Colonic mucosa (tissue), 4 donors: ENCODE data around the gene TEX14. TPM values are rescaled to one million over a fixed set of nuclear protein-coding genes. Genes with fewer than 3 reads are reported as not detected.
A peak's percentile ranks its signal among the peaks of the same experiment; 100 is the strongest.

ENCODE experiments used
- DNase-seq: peaks from one replicate; pipeline ENCODE4 v3.0.0-alpha.2; 2020
- H3K27ac ChIP-seq: fragments of 200-600 bp; one replicate; pipeline ENCODE4 v1.8.0; 2021
- H3K27me3 ChIP-seq: fragments of 200-600 bp; one replicate; pipeline ENCODE4 v1.8.0; 2021
- H3K36me3 ChIP-seq: fragments of 200-600 bp; one replicate; pipeline ENCODE4 v1.8.0; 2021
- H3K4me1 ChIP-seq: fragments of 200-600 bp; one replicate; pipeline ENCODE4 v1.8.0; 2021; ENCODE audit warnings: mild to moderate bottlenecking
- H3K4me3 ChIP-seq: fragments of 200-600 bp; one replicate; pipeline ENCODE4 v1.8.0; 2021
- H3K9ac ChIP-seq, 2 donors: one replicate each; pipeline ENCODE4 v1.7.0; 2013; ENCODE audit warnings: control low read depth in 2 of 2, low read depth in 2 of 2, low read length in 2 of 2
- H3K9me3 ChIP-seq: fragments of 200-600 bp; one replicate; pipeline ENCODE4 v1.8.0; 2021
- CTCF ChIP-seq: fragments of 200-600 bp; IDR thresholded peaks from one replicate; pipeline ENCODE4 v1.8.0; 2022; ENCODE audit warnings: antibody characterized with exemption, mild to moderate bottlenecking
- intact Hi-C: fragments of 100-400 bp; cut with DNase I; formaldehyde crosslinking; loops from one replicate; pipeline ENCODE4 v1.14.1; 2022
- total RNA-seq, 2 donors: library from RNA; stranded (reverse); fragmentation: NEBNext Ultra II Directional in 1 of 2; extraction: Animal tissue kit (Norgen Biotek cat#: 25700) in 1 of 2; gene quantifications; one replicate each; pipeline ENCODE4 v1.2.1, GENCODE V29; 2021
- donor health status: healthy.
- donor health status: DM: no; HTN: no; CAD: no.
- donor health status: DM: no; HTN: no; CAD: no.

The TEX14 gene
- total RNA-seq, 2 donors from 2014 or later = 0.10 TPM; not detected in 1

GRCh38 chr17:58531122-58531521 lies 160.7 kb downstream of the TEX14 start:
- intact Hi-C loops = no loop called here
- Histone ChIP-seq H3K27ac (no peak overlapping the region), H3K36me3 (no peaks in the 10 kb centered on the region), H3K9me3 (no peaks in the 10 kb centered on the region), H3K27me3 (no peaks in the 10 kb centered on the region), H3K4me3 (peak overlapping the region; percentile 40), H3K9ac (peak overlapping the region in 1 of 2 donors; percentile 68), H3K4me1 (no peaks in the 10 kb centered on the region)
- no peak for DNase-seq
- TF ChIP-seq CTCF = no peak

- H3K27ac ChIP-seq = no peak overlapping the region
- no peaks in the 10 kb centered on the region for H3K9me3 ChIP-seq
- H3K4me3 ChIP-seq = no peak overlapping the region
- no peak overlapping the region for H3K9ac ChIP-seq
- H3K27me3 ChIP-seq = no peaks in the 10 kb centered on the region
- no peaks in the 10 kb centered on the region for H3K36me3 ChIP-seq
- no peak for TF ChIP-seq CTCF
- DNase-seq = no peak
- H3K4me1 ChIP-seq = no peaks in the 10 kb centered on the region
- intact Hi-C loops = no loop called here
These were observed 161.2 kb downstream of the TEX14 start for GRCh38 chr17:58530655-58531054.

GRCh38 chr17:58529275-58529674 lies 162.6 kb downstream of the TEX14 start:
- no peaks in the 10 kb centered on the region for H3K4me1 ChIP-seq
- TF ChIP-seq CTCF = no peak
- H3K9ac ChIP-seq = no peak overlapping the region
- H3K36me3 ChIP-seq = no peaks in the 10 kb centered on the region
- intact Hi-C loops = loop anchor here (10.0 kb wide), 2 partner anchors 106 to 166 kb away; partner anchors contain the start of genes RAD51C and TEX14
- no peak overlapping the region for H3K4me3 ChIP-seq
- H3K27ac ChIP-seq = no peak overlapping the region
- H3K9me3 ChIP-seq = no peaks in the 10 kb centered on the region
- no peak for DNase-seq
- H3K27me3 ChIP-seq = no peaks in the 10 kb centered on the region

- no peak overlapping the region for H3K27ac ChIP-seq
- no peaks in the 10 kb centered on the region for H3K9me3 ChIP-seq
- H3K9ac ChIP-seq = no peak overlapping the region
- no peak overlapping the region for H3K4me3 ChIP-seq
- intact Hi-C loops = loop anchor here (10.0 kb wide), 2 partner anchors 106 to 166 kb away; partner anchors contain the start of genes RAD51C and TEX14
- no peaks in the 10 kb centered on the region for H3K36me3 ChIP-seq
- no peak for DNase-seq
- H3K27me3 ChIP-seq = no peaks in the 10 kb centered on the region
- H3K4me1 ChIP-seq = no peaks in the 10 kb centered on the region
- TF ChIP-seq CTCF = no peak
These were observed 163.4 kb downstream of the TEX14 start for GRCh38 chr17:58528443-58528842.

- Histone ChIP-seq H3K36me3 (no peaks in the 10 kb centered on the region), H3K9ac (peak overlapping the region in 1 of 2 donors; percentile 35), H3K27ac (no peak overlapping the region), H3K27me3 (no peaks in the 10 kb centered on the region), H3K9me3 (no peaks in the 10 kb centered on the region), H3K4me3 (no peak overlapping the region), H3K4me1 (no peaks in the 10 kb centered on the region)
- intact Hi-C loops = loop anchor here (10.0 kb wide), 2 partner anchors 107 to 167 kb away; partner anchors contain the start of genes RAD51C and TEX14
- TF ChIP-seq CTCF = no peak
- DNase-seq = no peak
These were observed 163.9 kb downstream of the TEX14 start for GRCh38 chr17:58527949-58528348.
